ENCODE measurements around the gene CHRNA4. TPM values are rescaled to one million over a fixed set of nuclear protein-coding genes. Genes with fewer than 3 reads are reported as not detected.

CHRNA4 gene
- total RNA-seq, 2 donors from 2014 or later, result not detected

- Histone ChIP-seq H3K4me1 (no peaks in the 10 kb centered on the region), H3K36me3 (replicated peaks in 1 of 2; ENCODE audit: insufficient read depth in 1 of 2, low read depth in 2 of 2) (no peaks in the 10 kb centered on the region), H3K4me3 (no peak overlapping the region), H3K27me3 (no peaks in the 10 kb centered on the region), H3K9me3 (no peaks in the 10 kb centered on the region), H3K27ac (no peak overlapping the region)
- DNase-seq, result no peak
- 12 to 25% methylated on average over 12 to 30 of the region's 32 CpGs for WGBS, 2 donors
- TF ChIP-seq POLR2A (IDR thresholded peaks at IDR 0.05) (no peak), CTCF (IDR thresholded peaks at IDR 0.05) (no peak)
- no peak for ATAC-seq
- intact Hi-C loops (cut with DNase I), result no loop called here
These were observed 33.1 kb upstream of the CHRNA4 start for GRCh38 chr20:63394069-63394919.

DNA sequence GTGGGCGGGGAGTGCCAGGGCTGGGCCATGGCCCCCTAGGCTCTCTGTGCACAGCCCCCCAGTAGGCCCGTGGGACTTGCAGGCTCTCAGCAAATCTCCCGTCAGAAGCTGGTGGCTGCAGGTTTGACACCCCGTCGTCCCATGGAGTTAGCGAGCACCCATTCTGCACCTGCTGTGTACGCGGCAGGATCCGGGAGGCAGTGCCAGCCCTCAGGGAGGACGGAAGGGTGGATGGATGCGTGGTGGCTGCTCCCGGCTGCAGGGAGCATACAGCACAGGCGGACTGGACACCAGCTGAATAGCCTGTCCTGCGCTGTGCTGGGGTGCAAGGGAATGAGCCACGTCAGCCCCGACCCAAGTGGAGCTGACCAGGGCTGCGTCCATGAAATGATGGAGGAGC lies 32.4 kb upstream of the CHRNA4 start:
- intact Hi-C loops (cut with DNase I), result no loop called here

DNA sequence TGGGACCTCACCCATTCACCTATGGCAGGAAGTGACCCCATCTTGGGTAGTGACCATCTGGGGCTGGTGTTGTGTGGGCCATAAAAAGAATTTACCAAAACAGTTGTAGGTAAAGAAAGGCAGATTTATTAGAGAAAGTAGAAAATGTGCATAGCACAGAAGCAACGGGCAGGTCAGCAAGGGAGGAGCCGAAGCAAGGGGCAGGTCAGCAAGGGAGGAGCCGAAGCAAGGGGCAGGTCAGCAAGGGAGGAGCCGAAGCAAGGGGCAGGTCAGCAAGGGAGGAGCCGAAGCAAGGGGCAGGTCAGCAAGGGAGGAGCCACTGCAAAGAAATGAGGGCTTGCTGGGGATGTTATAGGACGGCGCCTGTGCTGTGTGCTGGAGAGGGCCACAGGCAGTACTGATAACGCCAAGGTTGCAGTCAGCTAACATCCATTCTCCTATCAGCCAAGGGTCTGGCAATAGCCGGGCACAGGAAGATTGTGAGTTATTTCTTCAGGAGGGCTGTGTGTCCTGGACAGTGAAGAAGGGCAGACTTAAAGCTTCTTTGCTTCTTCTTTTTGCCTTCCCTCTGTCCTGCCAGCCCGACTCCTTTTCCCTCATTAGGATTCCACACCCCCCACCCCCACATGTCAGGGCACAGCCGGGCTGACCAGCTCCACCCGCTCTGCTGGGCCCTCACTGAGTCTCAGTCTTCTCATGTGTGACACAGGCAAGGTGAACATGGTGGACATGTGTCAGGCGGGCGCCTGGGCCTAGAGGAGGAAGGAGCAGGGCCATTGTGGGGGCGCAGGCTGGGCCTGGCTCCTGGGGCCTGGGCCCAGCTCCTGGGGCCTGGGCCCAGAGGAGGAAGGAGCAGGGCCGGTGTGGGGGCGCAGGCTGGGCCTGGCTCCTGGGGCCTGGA lies 31.6 kb upstream of the CHRNA4 start:
- TF ChIP-seq POLR2A (IDR thresholded peaks at IDR 0.05), result no peak
- TF ChIP-seq CTCF (IDR thresholded peaks at IDR 0.05), result no peak
- Histone ChIP-seq H3K27me3 (no peaks in the 10 kb centered on the region), H3K27ac (no peak overlapping the region), H3K4me1 (no peaks in the 10 kb centered on the region), H3K36me3 (replicated peaks in 1 of 2; ENCODE audit: insufficient read depth in 1 of 2, low read depth in 2 of 2) (no peaks in the 10 kb centered on the region), H3K4me3 (no peak overlapping the region), H3K9me3 (no peaks in the 10 kb centered on the region)
- 84 to 86% methylated on average over 14 to 17 of the region's 17 CpGs for WGBS, 2 donors
- DNase-seq (no peak), ATAC-seq (no peak)
- intact Hi-C loops (cut with DNase I), result no loop called here

More for the DNA sequence above, 32.4 kb upstream of the CHRNA4 start:
- no peaks in the 10 kb centered on the region for H3K9me3 ChIP-seq
- H3K4me3 ChIP-seq, result no peak overlapping the region
- no peak for DNase-seq
- no peak for ATAC-seq
- H3K27ac ChIP-seq, result no peak overlapping the region
- H3K27me3 ChIP-seq, result no peaks in the 10 kb centered on the region
- H3K4me1 ChIP-seq, result no peaks in the 10 kb centered on the region
- no peaks in the 10 kb centered on the region for H3K36me3 ChIP-seq (replicated peaks in 1 of 2; ENCODE audit: insufficient read depth in 1 of 2, low read depth in 2 of 2)
- WGBS, 2 donors, result 58 to 71% methylated on average over 8 to 11 of the region's 17 CpGs
- TF ChIP-seq CTCF (IDR thresholded peaks at IDR 0.05), result no peak
- TF ChIP-seq POLR2A (IDR thresholded peaks at IDR 0.05), result no peak

DNA sequence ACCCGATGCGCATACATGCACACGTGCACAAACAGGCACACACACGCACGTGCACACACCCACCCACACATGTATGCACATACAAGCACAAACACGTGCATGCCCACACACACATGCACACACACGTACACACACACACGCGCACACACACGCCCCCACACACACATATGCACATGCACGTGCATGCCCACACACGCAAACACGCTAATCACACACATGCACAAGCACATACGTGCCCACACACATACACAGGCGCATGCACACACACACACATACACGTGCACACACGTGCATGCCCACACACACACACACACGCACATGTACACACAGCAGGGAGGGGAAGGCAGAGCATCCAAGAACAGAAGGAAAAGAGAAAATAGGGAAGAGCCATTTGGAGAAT lies 26.8 kb upstream of the CHRNA4 start:
- WGBS, 2 donors, result 62 to 75% methylated on average over 18 of the region's 18 CpGs
- intact Hi-C loops (cut with DNase I), result no loop called here
- H3K4me3 ChIP-seq, result no peak overlapping the region
- no peak for TF ChIP-seq CTCF (IDR thresholded peaks at IDR 0.05)
- no peak for TF ChIP-seq POLR2A (IDR thresholded peaks at IDR 0.05)
- DNase-seq (no peak), ATAC-seq (no peak)
- no peaks in the 10 kb centered on the region for H3K36me3 ChIP-seq (replicated peaks in 1 of 2; ENCODE audit: insufficient read depth in 1 of 2, low read depth in 2 of 2)
- no peaks in the 10 kb centered on the region for H3K4me1 ChIP-seq
- H3K27me3 ChIP-seq, result no peaks in the 10 kb centered on the region
- no peak overlapping the region for H3K27ac ChIP-seq
- H3K9me3 ChIP-seq, result peaks cover 0 to 11% (median 0%) of the 10 kb centered on the region in 3 donors
